LNCaP clone FGC (cell line): ENCODE data around the gene CCNYL1.

Experiments
- DNase-seq: peaks from one replicate; pipeline ENCODE4 v3.0.0-alpha.2; 2011; ENCODE audit warnings: low read depth
- H3K4me3 ChIP-seq: 2 replicates; pipeline ENCODE4 v1.5.1; 2011; ENCODE audit warnings: mild to moderate bottlenecking, low read depth, low read length, control low read depth
- CTCF ChIP-seq: IDR thresholded peaks from 2 replicates; pipeline ENCODE4 v1.5.1; 2012; ENCODE audit warnings: mild to moderate bottlenecking; ENCODE audit not compliant: control insufficient read depth, insufficient read depth; ENCODE audit errors: extremely low read depth

CCNYL1 gene

GRCh38 chr2:207766041-207766551 lies 54.7 kb downstream of the CCNYL1 start:
- H3K4me3 ChIP-seq, result no peak overlapping the region
- no peak for DNase-seq
- no peak for TF ChIP-seq CTCF

GRCh38 chr2:207766697-207767460 lies 55.4 kb downstream of the CCNYL1 start:
- no peak overlapping the region for H3K4me3 ChIP-seq
- DNase-seq, result no peak
- TF ChIP-seq CTCF, result no peak

GRCh38 chr2:207767461-207768167 lies 56.2 kb downstream of the CCNYL1 start:
- H3K4me3 ChIP-seq, result peak overlapping the region; percentile 62
- no peak for DNase-seq
- TF ChIP-seq CTCF, result peak; percentile 67

- H3K4me3 ChIP-seq, result peak overlapping the region; percentile 62
- DNase-seq, result peak; percentile 79
- no peak for TF ChIP-seq CTCF
These were observed 56.9 kb downstream of the CCNYL1 start for GRCh38 chr2:207768168-207768865.

- peak overlapping the region; percentile 62 for H3K4me3 ChIP-seq
- DNase-seq, result no peak
- TF ChIP-seq CTCF, result no peak
These were observed 57.6 kb downstream of the CCNYL1 start for GRCh38 chr2:207768866-207769596.
